AG10803 (cell line): ENCODE results near the gene PCSK9.
"Not testable (repeated sequence)": the region's sequence is repeated elsewhere in the genome, so short reads cannot be mapped to it uniquely, and the experiment has no call there.

Experiments
- DNase-seq: peaks from one replicate; pipeline ENCODE4 v3.0.0; 2010; ENCODE audit warnings: low read depth
- H3K4me3 ChIP-seq: 2 replicates; pipeline ENCODE4 v1.5.1; 2011; ENCODE audit warnings: mild to moderate bottlenecking, low read length, control low read depth
- CTCF ChIP-seq: conservative IDR thresholded peaks from 2 replicates; pipeline ENCODE4 v1.5.1; 2011; ENCODE audit warnings: mild to moderate bottlenecking, low read length, control low read depth, inconsistent platforms

PCSK9 gene

GRCh38 chr1:55021942-55022546 is 17.3 kb upstream of the PCSK9 start:
- peak; percentile 86 for DNase-seq
- no peak overlapping the region for H3K4me3 ChIP-seq
- peak; percentile 86 for TF ChIP-seq CTCF

GRCh38 chr1:55024163-55024562 is 15.2 kb upstream of the PCSK9 start:
- not testable (repeated sequence) for DNase-seq, H3K4me3 ChIP-seq

GRCh38 chr1:55026682-55027081 is 12.7 kb upstream of the PCSK9 start:
- not testable (repeated sequence) for H3K4me3 ChIP-seq, DNase-seq

- not testable (repeated sequence) for H3K4me3 ChIP-seq, DNase-seq
These were observed 8.2 kb upstream of the PCSK9 start for GRCh38 chr1:55031098-55031497.

- no peak overlapping the region for H3K4me3 ChIP-seq
- no peak for DNase-seq
- TF ChIP-seq CTCF, result no peak
These were observed 6.1 kb upstream of the PCSK9 start for GRCh38 chr1:55033265-55033614.

GRCh38 chr1:55034476-55035133 is 4.7 kb upstream of the PCSK9 start:
- no peak for TF ChIP-seq CTCF
- no peak overlapping the region for H3K4me3 ChIP-seq
- DNase-seq, result peak; percentile 32

- H3K4me3 ChIP-seq, result no peak overlapping the region
- no peak for DNase-seq
- 0 out of 2 replicates have a peak, but pooled peaks have one; percentile 5 for TF ChIP-seq CTCF
These were observed 3.4 kb upstream of the PCSK9 start for GRCh38 chr1:55035904-55036303.

- H3K4me3 ChIP-seq, result no peak overlapping the region
- TF ChIP-seq CTCF, result no peak
- no peak for DNase-seq
These were observed 1.4 kb upstream of the PCSK9 start for GRCh38 chr1:55037733-55038551.
